Stimulated activated naive CD4-positive, alpha-beta T cell treated with Interleukin-2 at 50 U/mL for 16 hours (primary cell): ENCODE measurements around the gene TRIM23.
"Not testable (repeated sequence)": the region's sequence is repeated elsewhere in the genome, so short reads cannot be mapped to it uniquely, and the experiment has no call there.

Source experiments
- DNase-seq: peaks from one replicate; lab custom pipeline; 2025; lab: John Stamatoyannopoulos, UW

The TRIM23 gene

GRCh38 chr5:65624025-65624570 is at the start of gene TRIM23:
Gene TRIM23, minus strand, starts transcription at chr5:65624333. Its CDS starts 59 bp downstream, at chr5:65624274.
- peak; percentile 90 for DNase-seq

GRCh38 chr5:65672796-65673195 is 48.7 kb upstream of the TRIM23 start:
- DNase-seq = no peak

- DNase-seq = no peak
These were observed 44.6 kb upstream of the TRIM23 start for GRCh38 chr5:65668696-65669095.

GRCh38 chr5:65663804-65664521 is 39.8 kb upstream of the TRIM23 start:
- no peak for DNase-seq

GRCh38 chr5:65654713-65655112 is 30.6 kb upstream of the TRIM23 start:
- no peak for DNase-seq

- DNase-seq = no peak
These were observed 27.0 kb upstream of the TRIM23 start for GRCh38 chr5:65651144-65651543.

GRCh38 chr5:65647941-65648340 is 23.8 kb upstream of the TRIM23 start:
- DNase-seq = no peak

- no peak for DNase-seq
These were observed 22.8 kb upstream of the TRIM23 start for GRCh38 chr5:65646938-65647337.

GRCh38 chr5:65640240-65640639 is 16.1 kb upstream of the TRIM23 start:
- DNase-seq = no peak

- no peak for DNase-seq
These were observed 6.8 kb upstream of the TRIM23 start for GRCh38 chr5:65630981-65631380.

- DNase-seq = no peak
These were observed 1.6 kb upstream of the TRIM23 start for GRCh38 chr5:65625743-65626142.

- DNase-seq = peak; percentile 85
These were observed 730 bp upstream of the TRIM23 start, which contains the start of the genes SHLD3 and TRAPPC13 for GRCh38 chr5:65624571-65625555. Gene SHLD3, plus strand, starts transcription at chr5:65625027. Its CDS starts 4,561 bp downstream, at chr5:65629588. Gene TRAPPC13, plus strand, starts transcription at chr5:65625027. Its CDS starts 34 bp downstream, at chr5:65625061.

GRCh38 chr5:65623482-65623881 is 651 bp downstream of the TRIM23 start:
- no peak for DNase-seq

- not testable (repeated sequence) for DNase-seq
These were observed 2.2 kb downstream of the TRIM23 start for GRCh38 chr5:65621961-65622360.

GRCh38 chr5:65620021-65620420 is 4.1 kb downstream of the TRIM23 start:
- DNase-seq = no peak

GRCh38 chr5:65612298-65612907 is 11.7 kb downstream of the TRIM23 start:
- DNase-seq = no peak

- DNase-seq = no peak
These were observed 12.6 kb downstream of the TRIM23 start for GRCh38 chr5:65611524-65611923.

GRCh38 chr5:65601761-65602160 is 22.4 kb downstream of the TRIM23 start:
- not testable (repeated sequence) for DNase-seq

- no peak for DNase-seq
These were observed 35.4 kb downstream of the TRIM23 start for GRCh38 chr5:65588694-65589093.

- DNase-seq = no peak
These were observed 47.0 kb downstream of the TRIM23 start for GRCh38 chr5:65577141-65577540.

GRCh38 chr5:65570598-65571226 is 53.4 kb downstream of the TRIM23 start:
- no peak for DNase-seq
